Lower leg skin (tissue), 3 donors: ENCODE data around the gene CARD14.

Experiments
- CTCF ChIP-seq, 3 donors: fragments of 450-650 bp; IDR thresholded peaks; one replicate each; pipeline ENCODE4 v1.5.1; 2016; ENCODE audit warnings: antibody characterized with exemption in 3 of 3, mild to moderate bottlenecking in 3 of 3, moderate library complexity in 2 of 3
- POLR2A ChIP-seq, 2 donors: fragments of 450-650 bp; IDR thresholded peaks; one replicate each; pipeline ENCODE4 v1.6.1; 2016 to 2017; ENCODE audit warnings: antibody characterized with exemption in 2 of 2, mild to moderate bottlenecking in 1 of 2, moderate library complexity in 1 of 2

GRCh38 chr17:80180192-80180591, 10.4 kb downstream of the CARD14 start:
- no peak for TF ChIP-seq CTCF (IDR thresholded peaks at IDR 0.05)
- TF ChIP-seq POLR2A (IDR thresholded peaks at IDR 0.05): no peak
